ENCODE results near the gene TMED9. TPM values are rescaled to one million over a fixed set of nuclear protein-coding genes. Genes with fewer than 3 reads are reported as not detected.

Gene TMED9
- polyA plus RNA-seq, 1 donor (not counting 4 experiments of a cell fraction or from before 2014, with no cell fraction given): 247 TPM

DNA sequence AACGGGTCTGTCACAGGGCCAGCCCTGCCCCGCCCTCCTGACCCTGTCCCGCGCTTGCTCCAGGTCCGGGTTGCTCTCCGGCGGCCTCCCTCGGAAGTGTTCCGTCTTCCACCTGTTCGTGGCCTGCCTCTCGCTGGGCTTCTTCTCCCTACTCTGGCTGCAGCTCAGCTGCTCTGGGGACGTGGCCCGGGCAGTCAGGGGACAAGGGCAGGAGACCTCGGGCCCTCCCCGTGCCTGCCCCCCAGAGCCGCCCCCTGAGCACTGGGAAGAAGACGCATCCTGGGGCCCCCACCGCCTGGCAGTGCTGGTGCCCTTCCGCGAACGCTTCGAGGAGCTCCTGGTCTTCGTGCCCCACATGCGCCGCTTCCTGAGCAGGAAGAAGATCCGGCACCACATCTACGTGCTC is 12.1 kb downstream of the TMED9 start:
- Histone ChIP-seq H3K4me3 (ENCODE audit: control insufficient read depth in 2 of 3, extremely low read depth in 1 of 3, insufficient read depth in 2 of 3, low read depth in 1 of 3, low read length in 3 of 3) (no peak overlapping the region), H3K79me2 (ENCODE audit: control insufficient read depth, insufficient read depth, low read length) (peaks cover 8% of the 10 kb centered on the region), H3K9ac (ENCODE audit: control insufficient read depth, extremely low read depth, insufficient read depth, low read length) (no peak overlapping the region), H3K4me2 (ENCODE audit: control insufficient read depth, extremely low read depth, insufficient read depth, low read depth, low read length) (no peak overlapping the region), H2AFZ (ENCODE audit: control insufficient read depth, low read length) (no peak overlapping the region), H3K36me3 (ENCODE audit: control insufficient read depth in 2 of 2, extremely low read depth in 1 of 2, insufficient read depth in 2 of 2, low read length in 2 of 2) (peaks cover 4 to 14% of the 10 kb centered on the region in 2 experiments), H4K20me1 (ENCODE audit: control insufficient read depth, extremely low read depth, insufficient read depth, low read length) (no peaks in the 10 kb centered on the region), H3K9me3 (ENCODE audit: control insufficient read depth, low read depth, low read length) (no peaks in the 10 kb centered on the region), H3K27ac (ENCODE audit: control insufficient read depth, insufficient read depth, low read length) (no peak overlapping the region), H3K4me1 (ENCODE audit: control insufficient read depth, extremely low read depth, insufficient read depth, low read length) (peaks cover 7% of the 10 kb centered on the region), H3K27me3 (ENCODE audit: control insufficient read depth, extremely low read depth, insufficient read depth, low read length) (no peaks in the 10 kb centered on the region), H3K9me1 (ENCODE audit: control insufficient read depth, extremely low read depth, insufficient read depth, low read length) (no peaks in the 10 kb centered on the region)
- TF ChIP-seq, protein P1, sequence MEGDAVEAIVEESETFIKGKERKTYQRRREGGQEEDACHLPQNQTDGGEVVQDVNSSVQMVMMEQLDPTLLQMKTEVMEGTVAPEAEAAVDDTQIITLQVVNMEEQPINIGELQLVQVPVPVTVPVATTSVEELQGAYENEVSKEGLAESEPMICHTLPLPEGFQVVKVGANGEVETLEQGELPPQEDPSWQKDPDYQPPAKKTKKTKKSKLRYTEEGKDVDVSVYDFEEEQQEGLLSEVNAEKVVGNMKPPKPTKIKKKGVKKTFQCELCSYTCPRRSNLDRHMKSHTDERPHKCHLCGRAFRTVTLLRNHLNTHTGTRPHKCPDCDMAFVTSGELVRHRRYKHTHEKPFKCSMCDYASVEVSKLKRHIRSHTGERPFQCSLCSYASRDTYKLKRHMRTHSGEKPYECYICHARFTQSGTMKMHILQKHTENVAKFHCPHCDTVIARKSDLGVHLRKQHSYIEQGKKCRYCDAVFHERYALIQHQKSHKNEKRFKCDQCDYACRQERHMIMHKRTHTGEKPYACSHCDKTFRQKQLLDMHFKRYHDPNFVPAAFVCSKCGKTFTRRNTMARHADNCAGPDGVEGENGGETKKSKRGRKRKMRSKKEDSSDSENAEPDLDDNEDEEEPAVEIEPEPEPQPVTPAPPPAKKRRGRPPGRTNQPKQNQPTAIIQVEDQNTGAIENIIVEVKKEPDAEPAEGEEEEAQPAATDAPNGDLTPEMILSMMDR (optimal IDR thresholded peaks at IDR 0.05 in 1 of 3, IDR thresholded peaks at IDR 0.05 in 1 of 3, conservative IDR thresholded peaks at IDR 0.05 in 1 of 3; ENCODE audit: extremely low read depth in 1 of 3, insufficient read depth in 2 of 3, low read length in 3 of 3): no peak
- no peak for TF ChIP-seq EZH2 (IDR thresholded peaks at IDR 0.05; ENCODE audit: low read length)
- dilution Hi-C loops (cut with MboI; ENCODE audit: extremely low pct_ligation_motif_present, low sequenced_read_pairs): no loop called here
- DNase-seq (ENCODE audit: low read depth, low spot score) (no peak), FAIRE-seq (no peak)

DNA sequence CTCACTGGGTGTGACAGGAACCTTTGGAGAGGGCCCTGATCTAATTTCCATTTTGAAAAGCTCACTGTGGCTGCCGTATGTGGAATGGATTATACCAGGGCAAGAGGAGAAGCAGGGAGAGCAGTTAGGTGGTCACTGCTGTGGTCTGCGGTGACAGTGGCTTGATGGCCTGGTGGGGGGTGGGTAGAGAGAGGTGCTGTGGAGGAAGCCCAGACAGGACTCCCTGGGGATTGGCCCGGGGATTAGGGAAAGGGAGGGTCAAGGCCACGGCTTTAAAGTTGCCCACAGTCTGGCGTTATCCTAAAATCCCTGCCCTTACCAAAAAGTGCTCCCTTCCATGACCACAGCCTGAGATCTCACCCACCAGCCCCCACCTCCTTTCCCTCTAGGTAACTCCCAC is 12.7 kb downstream of the TMED9 start:
- dilution Hi-C loops (cut with MboI; ENCODE audit: extremely low pct_ligation_motif_present, low sequenced_read_pairs): no loop called here
- Histone ChIP-seq H3K4me1 (ENCODE audit: control insufficient read depth, extremely low read depth, insufficient read depth, low read length) (peaks cover 7% of the 10 kb centered on the region), H3K4me3 (ENCODE audit: control insufficient read depth in 2 of 3, extremely low read depth in 1 of 3, insufficient read depth in 2 of 3, low read depth in 1 of 3, low read length in 3 of 3) (no peak overlapping the region), H3K4me2 (ENCODE audit: control insufficient read depth, extremely low read depth, insufficient read depth, low read depth, low read length) (no peak overlapping the region), H4K20me1 (ENCODE audit: control insufficient read depth, extremely low read depth, insufficient read depth, low read length) (no peaks in the 10 kb centered on the region), H2AFZ (ENCODE audit: control insufficient read depth, low read length) (no peak overlapping the region), H3K9ac (ENCODE audit: control insufficient read depth, extremely low read depth, insufficient read depth, low read length) (no peak overlapping the region), H3K27me3 (ENCODE audit: control insufficient read depth, extremely low read depth, insufficient read depth, low read length) (no peaks in the 10 kb centered on the region), H3K79me2 (ENCODE audit: control insufficient read depth, insufficient read depth, low read length) (peaks cover 8% of the 10 kb centered on the region), H3K9me3 (ENCODE audit: control insufficient read depth, low read depth, low read length) (no peaks in the 10 kb centered on the region), H3K27ac (ENCODE audit: control insufficient read depth, insufficient read depth, low read length) (no peak overlapping the region), H3K36me3 (ENCODE audit: control insufficient read depth in 2 of 2, extremely low read depth in 1 of 2, insufficient read depth in 2 of 2, low read length in 2 of 2) (peaks cover 4 to 18% of the 10 kb centered on the region in 2 experiments), H3K9me1 (ENCODE audit: control insufficient read depth, extremely low read depth, insufficient read depth, low read length) (no peaks in the 10 kb centered on the region)
- DNase-seq (ENCODE audit: low read depth, low spot score): no peak
- no peak for FAIRE-seq
- TF ChIP-seq, protein P1 (optimal IDR thresholded peaks at IDR 0.05 in 1 of 3, IDR thresholded peaks at IDR 0.05 in 1 of 3, conservative IDR thresholded peaks at IDR 0.05 in 1 of 3; ENCODE audit: extremely low read depth in 1 of 3, insufficient read depth in 2 of 3, low read length in 3 of 3): no peak
- TF ChIP-seq EZH2 (IDR thresholded peaks at IDR 0.05; ENCODE audit: low read length): no peak
